GM21367 (cell line): Measurements from ENCODE around the gene FGFR4.
"Not testable (repeated sequence)": the region's sequence is repeated elsewhere in the genome, so short reads cannot be mapped to it uniquely, and the experiment has no call there.

ENCODE experiments used
- ATAC-seq: cut with Tn5 transposase; IDR thresholded peaks from one replicate; pipeline ENCODE4 v1.9.1; 2021; ENCODE audit not compliant: unreplicated experiment

Gene FGFR4

DNA sequence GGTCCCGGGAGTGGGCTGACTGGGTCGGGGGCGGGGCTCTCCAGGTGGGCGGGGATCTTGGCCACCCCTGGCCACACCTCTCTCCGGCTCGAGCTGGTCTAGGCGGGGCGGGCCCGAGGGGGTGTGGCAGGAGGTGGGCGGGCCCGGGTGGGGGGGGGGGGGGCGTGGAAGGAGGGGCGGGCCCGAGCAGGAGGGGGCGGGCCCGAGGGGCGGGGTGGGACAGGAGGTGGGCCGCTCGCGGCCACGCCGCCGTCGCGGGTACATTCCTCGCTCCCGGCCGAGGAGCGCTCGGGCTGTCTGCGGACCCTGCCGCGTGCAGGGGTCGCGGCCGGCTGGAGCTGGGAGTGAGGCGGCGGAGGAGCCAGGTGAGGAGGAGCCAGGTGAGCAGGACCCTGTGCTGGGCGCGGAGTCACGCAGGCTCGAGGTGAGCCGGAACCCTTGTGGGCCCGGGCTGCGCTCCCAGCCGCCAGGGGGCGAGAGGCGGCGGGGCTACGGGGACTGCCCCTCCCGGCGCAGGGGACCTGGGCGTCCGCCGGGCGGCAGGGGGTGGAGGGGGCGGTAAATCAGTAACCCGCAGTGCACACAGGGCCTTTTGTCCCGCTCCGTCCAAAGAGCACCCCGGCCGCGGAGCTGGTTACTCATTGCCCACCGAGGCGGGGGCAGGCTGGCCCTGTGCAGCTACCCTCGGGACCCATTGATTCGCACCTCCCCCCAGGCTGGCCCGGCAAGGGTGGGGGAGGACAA lies at the start of gene FGFR4:
Gene FGFR4, plus strand, starts transcription at position 262 of the 744 bp plus-strand sequence. CDS start 2,688 bp downstream, outside the sequence.
- no peak for ATAC-seq

DNA sequence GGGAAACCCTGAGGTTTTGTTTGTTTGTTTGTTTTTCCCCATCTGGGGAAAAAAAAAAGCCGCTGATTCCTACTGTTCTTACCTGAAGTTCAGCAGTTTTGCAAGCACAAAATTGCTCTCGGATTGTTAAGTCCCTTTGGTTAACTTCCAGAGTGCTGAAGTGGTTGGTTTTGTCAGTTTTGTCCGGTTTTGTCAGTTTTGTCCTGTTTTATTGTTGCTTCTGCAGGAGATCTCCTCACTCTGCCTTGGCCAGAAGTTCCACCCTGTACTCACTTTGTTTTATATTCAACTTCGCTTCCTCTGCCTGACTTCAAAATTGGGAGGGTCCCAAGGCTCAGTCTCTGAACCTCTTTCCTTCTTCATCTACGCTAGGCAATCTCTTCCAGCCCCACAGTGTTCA lies 49.8 kb upstream of the FGFR4 start:
- ATAC-seq = no peak

DNA sequence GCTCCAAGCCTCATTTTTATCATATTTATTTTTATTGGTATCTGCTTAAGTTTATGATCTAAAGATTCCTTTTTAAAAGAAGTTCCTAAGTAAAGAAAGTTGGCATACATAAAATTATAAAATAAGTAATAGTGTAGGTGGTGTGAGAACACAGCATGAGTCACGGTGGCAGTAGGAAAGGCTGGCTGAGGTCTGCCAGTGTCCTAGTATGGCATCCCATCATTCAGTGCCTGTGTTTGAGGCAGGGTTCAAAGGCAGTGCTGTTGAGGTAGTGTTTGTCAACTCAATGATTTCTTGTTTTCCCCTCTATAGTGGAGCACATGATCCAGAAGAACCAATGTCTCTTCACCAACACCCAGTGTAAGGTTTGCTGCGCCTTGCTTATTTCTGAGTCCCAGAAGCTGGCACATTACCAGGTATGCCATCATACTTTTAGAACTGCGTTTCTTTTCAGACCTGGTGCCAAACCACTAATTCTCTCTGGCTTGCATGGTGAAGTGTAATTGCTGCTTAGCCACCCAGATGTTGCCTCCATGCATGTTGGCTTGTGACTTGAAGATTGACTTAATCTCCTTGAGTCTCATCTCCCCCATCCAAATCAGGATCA lies 45.8 kb upstream of the FGFR4 start:
- no peak for ATAC-seq

DNA sequence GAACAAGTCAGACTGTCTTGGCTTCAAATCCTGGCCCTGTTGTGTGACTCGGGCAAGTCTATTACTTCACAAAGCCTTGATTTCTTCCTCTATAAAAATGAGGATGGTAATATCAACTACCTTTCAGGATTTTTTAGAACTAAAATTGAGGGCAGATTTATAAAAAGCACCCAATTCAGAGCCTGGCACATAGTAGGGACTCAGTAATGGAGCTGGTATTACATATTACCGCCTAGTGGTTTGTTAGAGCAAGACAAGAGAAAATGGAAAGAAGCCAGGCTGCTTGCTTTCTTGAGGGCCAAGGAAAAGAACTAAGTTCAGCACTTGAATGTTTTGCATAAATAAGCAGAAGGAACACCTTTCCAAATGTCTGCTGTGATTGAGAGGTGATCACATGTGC lies 44.8 kb upstream of the FGFR4 start:
- ATAC-seq = no peak

DNA sequence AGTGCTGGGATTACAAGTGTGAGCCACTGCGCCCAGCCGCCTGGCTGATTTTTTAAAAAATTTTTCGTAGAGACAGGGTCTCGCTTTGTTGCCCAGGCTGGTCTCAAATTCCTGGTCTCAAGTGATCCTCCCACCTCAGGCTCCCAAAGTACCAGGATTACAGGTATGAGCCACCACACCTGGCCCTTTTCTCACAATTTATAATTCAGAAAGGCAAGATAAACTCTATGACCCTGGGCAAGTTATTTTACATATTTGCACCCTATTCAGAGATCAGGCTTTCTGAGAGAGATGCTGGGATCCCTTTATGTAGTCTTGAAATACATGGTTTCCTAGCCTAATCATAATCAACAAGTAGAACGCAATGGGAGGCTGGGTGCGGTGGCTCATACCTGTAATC lies 43.6 kb upstream of the FGFR4 start:
- no peak for ATAC-seq

DNA sequence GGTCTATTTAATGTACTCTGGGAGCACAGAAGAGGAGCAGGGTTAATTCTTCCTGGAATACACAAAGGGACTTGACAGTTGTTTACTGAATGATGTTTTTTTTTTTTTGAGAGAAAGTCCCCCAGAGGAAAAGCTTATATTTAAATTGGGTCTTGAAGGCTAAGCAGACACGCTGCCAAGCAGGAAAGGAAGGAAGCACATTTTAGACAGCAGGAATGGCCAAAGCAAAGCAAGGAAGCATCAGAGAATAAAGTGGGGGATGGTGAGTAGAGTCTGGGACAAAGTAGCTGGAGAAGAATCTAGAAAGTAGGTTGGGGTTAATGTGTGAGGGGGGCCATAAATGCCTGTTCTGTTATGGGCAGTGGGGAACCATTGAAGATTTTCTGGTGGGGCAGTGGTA lies 42.8 kb upstream of the FGFR4 start:
- no peak for ATAC-seq

DNA sequence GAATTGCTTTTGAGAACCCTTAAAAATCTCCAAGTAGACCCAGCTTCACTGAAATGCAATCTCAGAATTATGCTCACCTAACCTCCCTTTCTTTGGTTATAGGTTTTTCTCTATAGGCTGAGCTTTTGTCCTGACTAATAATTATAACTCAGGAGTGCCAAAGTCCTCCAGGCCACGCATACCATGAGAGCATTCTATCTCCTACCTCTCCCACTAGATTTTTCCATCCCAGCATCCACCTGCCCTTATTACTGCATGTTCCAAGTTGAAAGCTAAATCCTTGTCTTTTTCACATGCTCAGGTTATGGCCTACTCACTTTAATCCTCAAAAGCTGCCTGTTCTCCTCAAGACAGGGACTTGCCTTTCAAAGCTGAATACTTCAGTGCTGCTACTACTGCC lies 42.1 kb upstream of the FGFR4 start:
- ATAC-seq = no peak

DNA sequence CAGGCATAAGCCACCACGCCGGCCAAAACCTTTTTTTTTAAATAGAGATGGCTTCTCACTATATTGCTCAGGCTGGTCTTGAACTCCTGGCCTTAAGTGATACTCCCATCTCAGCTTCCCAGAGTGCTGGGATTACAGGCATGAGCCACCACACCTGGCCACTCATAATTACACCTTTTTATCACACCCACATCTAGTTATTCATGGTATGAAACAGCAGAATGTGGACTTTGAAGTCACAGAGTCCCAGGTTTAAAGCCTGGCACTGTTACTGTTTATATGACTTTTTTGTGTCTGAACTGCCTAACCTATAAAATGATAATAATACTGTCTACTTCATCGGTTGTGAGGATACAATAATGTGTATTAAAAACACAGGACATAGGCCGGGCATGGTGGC lies 41.1 kb upstream of the FGFR4 start:
- no peak for ATAC-seq

DNA sequence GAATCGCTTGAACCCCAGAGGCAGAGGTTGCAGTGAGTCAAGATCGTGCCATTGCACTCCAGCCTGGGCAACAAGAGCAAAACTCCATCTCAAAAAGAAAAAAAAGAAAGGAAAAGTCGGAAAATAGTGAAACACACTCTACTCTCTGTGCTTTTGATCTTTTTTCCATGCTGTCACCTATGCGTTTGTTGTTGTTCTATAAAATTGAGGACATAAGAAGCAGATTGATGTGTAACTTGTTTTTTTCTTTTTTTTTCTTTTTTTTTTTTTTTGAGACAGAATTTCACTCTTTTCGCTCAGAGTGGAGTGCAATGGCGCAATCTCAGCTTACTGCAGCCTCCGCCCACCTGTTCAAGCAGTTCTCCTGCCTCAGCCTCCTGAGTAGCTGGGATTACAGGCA lies 38.2 kb upstream of the FGFR4 start:
- ATAC-seq = not testable (repeated sequence)

DNA sequence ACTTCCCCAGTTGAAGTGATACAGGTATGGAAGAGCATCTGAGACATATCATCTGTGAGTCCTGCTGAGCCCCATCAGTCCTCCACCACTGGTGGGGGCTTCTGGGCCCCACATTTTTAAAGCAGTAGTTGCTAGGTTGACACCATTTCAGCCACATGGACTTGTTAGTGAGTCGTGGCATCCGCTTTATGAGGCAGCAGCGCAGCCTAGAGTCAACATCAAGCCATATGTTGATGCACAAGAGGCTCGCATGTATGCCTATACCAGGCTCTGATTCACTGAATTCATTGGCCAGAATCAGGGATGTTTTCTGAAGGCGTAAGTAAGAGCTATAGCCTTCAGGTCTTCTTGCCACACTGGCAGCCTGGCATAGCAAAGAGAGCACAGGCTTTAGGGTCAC lies 37.4 kb upstream of the FGFR4 start:
- ATAC-seq = no peak

DNA sequence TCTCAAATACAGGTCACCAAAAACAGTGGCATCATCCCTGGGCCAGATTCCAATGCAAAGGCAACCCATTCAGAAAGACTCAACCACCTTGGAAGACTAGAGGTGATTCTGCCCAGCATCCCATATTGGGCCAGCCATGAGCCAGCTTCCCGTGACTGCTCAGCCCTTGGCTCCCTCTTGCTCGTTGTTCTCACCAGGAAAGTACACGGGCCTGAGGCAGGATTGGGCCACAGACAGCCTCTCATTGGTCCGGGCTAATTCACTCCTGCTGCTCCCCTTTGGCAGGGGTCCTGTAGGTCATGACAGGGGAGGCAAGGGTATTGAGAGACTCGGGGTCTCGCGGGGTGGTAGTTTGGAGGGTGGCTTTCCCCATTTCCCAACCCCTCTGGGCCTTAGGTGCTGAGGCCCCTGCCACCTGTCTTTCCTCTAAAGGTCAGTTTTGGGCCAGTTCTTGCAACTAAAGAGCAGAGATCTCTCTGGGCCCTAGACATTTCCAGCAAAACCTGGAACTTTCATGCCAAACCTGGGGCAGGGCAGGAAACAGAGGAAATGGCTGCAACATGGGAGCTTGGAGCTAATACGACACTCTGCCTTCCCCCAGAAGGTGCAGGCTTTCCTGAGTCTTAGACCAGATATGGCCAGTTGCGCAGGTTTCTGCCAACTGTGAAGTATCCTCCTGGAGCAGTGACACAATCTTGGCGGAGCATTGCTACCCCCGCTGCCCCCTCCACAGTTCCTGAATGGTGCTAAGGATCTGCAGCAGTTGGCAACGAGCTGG lies 22.0 kb upstream of the FGFR4 start:
- ATAC-seq = no peak

DNA sequence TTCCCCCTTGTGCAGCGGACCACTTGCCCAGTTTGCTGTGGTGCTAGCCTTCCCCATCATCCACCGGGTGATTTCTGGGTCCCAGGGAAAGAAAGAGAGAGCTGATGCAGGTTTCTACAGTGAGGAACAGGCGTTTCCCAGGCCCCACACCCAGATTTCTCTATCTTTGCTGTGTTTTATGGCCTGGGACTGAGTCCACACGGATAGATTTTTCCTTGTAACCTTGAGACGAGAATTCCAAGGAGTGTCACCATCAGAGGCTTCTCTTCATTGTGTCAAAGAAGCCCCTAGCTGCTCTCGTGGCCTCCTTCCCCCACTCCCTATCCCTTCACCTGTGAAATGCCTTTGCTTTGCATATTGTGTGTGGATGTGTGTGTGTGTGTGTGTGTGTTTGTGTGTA lies 21.2 kb upstream of the FGFR4 start:
- no peak for ATAC-seq

DNA sequence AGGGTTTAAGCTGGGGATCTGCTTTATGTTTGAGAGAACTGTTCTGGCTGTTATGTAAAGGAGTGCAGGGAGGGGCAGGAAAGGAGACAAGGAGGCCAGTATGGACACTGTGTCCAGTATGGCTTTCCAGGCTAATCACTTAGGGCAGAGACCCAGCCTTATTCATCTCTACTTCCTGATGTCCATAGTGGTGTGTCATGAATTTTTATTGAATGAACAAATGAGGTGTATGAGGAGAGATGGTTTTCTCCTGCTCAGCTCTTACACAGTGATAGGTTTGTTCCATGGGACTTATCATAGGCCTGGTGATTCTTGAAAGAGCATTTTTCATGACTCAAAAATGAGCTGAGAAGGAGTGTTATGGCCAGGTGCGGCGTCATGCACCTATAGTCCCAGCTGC lies 20.5 kb upstream of the FGFR4 start:
- no peak for ATAC-seq

DNA sequence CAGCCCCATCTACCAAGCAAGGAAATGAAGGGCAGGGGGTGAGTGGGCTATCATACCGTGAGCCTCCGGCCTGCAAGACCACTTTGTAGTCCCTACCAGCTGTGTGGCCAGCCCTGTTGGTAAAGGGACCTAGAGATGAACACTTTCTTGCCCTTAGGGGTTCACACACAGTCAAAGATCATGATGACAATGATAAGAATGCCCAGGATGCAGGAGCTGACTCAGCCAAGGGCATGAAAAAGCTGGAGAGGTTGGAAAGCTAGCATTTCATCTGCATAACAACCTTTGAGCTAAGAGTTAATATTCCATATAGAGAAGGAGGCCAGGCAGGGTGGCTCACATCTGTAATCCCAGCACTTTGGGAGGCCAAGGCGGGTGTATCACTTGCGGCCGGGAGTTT lies 19.2 kb upstream of the FGFR4 start:
- no peak for ATAC-seq

DNA sequence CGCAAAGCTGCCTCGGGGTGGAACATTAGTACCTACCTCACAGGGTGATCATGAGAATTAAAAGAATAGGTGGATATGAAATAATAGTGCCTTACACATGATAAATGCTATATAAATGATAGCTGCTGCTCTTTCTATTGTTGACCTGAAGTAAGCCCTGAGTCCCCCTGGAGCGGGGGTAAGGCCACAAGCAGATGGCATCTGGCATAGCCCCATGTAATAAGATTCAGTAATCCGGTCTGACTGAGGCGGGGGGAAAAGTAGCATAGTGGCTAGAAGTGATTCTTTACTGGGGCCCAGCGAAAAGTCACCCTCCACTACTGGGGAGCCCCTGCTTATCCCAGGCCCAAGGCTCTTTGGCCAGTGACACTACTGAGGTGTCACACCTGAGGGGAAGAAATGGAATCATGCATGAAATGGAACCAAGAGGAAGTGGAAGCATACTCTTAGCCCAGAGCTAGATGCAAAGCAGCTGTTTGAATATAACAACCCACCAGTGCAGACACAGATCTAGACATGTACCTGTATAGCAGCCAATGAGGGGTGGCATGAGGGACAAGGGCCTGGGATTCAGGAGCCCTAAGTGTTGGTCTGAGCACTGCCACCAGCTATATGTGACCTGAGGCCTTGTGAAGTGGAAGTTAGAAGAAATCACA lies 16.1 kb upstream of the FGFR4 start:
- ATAC-seq = no peak

DNA sequence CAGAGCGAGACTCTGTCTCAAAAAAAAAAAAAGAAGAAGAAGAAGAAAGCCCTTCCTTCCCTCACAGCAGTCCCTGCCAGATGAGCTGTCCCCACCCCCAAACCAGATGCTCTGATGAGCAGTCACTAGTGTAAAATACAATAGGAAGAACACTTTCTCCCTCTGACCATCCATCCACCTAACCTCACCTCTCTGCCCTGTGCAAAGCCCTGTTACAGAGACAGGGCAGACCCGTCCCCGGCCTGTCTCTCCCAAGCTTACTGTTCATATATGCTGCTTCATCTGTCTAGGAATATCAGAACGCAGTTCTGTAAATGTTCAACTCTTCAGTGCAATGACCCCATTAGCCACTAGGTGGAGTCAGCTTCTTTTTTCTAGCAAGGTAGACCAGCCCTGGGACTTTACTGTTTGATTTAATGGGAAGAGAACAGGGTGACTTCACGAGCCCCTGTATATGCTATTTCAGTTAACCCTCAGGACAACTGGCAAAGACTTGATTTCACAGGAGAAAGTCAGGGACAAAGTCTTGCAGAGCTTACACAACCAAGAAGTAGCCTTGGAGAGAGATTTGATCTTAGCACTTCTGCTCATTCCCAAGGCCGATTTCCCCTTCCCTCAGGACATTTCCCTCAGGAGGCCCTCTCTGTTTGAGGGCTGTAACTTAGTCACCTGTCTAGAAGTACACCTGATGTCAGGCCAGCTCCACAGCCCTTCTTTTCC lies 14.9 kb upstream of the FGFR4 start:
- peak; percentile 75 for ATAC-seq

DNA sequence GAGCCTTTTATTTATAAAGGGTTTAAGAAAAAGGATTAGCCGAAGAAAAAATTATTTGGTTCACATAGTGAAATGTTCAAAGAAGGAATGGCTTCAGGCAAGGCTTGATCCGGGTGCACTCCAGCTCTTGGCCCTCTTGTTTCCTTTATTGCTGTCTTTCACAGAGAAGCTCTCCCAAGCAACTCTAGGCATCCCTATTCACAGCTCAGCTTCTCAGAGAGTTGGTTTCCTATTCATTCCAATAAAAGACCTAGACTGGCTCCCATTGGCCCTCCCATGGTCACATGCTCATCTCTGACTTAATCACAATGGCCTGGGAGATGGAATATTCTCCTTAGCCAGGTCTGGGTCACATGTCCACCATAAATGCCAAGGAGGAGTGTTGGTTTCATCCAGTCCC lies 9.4 kb upstream of the FGFR4 start:
- no peak for ATAC-seq

DNA sequence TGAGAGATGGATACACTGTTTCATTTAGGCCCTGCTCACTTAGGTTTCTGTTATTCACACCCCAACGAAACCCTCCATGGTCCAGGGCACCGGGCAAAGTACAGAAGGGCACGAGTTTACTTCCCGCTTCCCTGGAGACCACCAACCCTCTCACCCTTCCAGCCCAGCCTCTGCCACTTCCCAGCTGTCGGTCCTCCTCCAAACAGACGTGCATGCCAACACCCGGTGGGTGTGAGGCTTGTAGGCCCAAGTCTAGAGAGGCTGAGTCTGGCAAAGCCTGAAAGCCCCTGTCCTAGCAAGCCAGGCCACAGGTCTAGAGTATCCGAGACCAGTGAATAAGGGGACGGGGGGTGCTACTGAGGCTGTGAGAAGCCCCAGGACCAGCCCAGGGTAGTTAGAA lies 7.1 kb upstream of the FGFR4 start:
- ATAC-seq = no peak

DNA sequence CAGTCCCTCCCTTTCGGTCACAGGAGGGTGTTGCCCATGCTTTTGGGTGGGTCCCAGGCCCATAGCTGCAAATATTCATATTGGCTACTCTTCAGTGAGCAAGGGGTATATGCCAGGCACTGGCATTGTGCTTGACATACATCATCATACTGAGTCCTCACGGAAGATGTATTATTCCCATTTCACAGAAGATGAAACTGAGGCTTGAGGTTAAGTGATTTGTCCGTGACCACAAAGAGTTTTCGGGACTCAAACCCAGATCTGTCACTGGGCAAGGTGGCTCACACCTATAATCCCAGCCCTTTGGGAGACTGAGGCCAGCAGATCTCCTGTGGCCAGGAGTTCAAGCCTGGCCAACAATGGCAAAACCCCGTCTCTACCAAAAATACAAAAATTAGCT lies 6.5 kb upstream of the FGFR4 start:
- no peak for ATAC-seq

DNA sequence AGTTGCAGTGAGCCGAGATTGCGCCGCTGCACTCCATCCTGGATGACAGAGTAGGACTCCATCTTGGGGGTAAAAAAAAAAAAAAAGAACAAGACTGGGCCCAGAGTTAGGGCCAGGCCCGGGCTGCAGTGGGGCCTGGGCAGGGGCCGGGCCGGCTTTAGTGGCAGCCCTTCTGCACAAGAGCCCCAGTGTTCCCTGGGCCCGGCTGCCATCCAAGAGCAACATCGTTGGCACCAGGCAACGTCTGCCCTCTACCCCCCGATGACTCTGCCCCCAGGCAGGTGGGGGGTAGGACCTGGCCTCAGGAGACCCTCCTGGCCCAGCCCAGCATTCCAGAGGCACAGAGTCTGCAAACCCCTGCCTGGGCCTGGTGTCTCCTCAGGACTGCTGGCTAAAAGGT lies 4.9 kb upstream of the FGFR4 start:
- no peak for ATAC-seq

DNA sequence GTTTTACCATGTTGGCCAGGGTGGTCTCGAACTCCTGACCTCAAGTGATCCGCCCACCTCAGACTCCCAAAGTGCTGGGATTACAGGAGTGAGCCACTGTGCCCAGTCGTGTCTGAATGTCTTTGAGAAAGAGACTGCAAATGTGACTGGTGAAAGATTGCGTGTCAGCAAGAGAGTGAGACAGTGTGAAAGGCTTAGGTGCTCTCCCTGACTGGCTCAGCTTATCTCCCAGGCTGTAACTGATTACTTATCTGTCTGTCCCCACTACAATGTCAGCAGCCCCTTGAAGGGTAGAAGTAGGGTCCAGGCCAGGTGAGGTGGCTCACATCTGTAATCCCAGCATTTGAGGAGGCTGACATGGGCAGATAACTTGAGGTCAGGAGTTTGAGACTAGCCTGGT lies 3.4 kb upstream of the FGFR4 start:
- no peak for ATAC-seq
